Liver (tissue), 3 donors: ENCODE measurements around the gene CDSN.

Source experiments
- TAF1 ChIP-seq: conservative IDR thresholded peaks from 2 replicates; pipeline ENCODE4 v1.6.1; 2016; ENCODE audit warnings: antibody characterized with exemption, mild to moderate bottlenecking
- TF ChIP-seq, protein P1 (sequence below): fragments of 150-350 bp; IDR thresholded peaks from 2 replicates; pipeline ENCODE4 v1.5.1; 2017; ENCODE audit warnings: improper control_type of control experiment, low read depth, low read length; ENCODE audit not compliant: missing input control
- TF ChIP-seq, protein P2 (sequence below): IDR thresholded peaks from 2 replicates; pipeline ENCODE4 v1.6.1; 2016; ENCODE audit warnings: antibody characterized with exemption, mild to moderate bottlenecking
- TF ChIP-seq, protein P3 (sequence below): IDR thresholded peaks from 2 replicates; pipeline ENCODE4 v1.6.1; 2016; ENCODE audit warnings: antibody characterized with exemption
- TF ChIP-seq, protein P4 (sequence below): IDR thresholded peaks from 2 replicates; pipeline ENCODE4 v1.6.1; 2016; ENCODE audit warnings: antibody characterized with exemption
- donor health status: healthy.
- donor health status: healthy.

DNA sequence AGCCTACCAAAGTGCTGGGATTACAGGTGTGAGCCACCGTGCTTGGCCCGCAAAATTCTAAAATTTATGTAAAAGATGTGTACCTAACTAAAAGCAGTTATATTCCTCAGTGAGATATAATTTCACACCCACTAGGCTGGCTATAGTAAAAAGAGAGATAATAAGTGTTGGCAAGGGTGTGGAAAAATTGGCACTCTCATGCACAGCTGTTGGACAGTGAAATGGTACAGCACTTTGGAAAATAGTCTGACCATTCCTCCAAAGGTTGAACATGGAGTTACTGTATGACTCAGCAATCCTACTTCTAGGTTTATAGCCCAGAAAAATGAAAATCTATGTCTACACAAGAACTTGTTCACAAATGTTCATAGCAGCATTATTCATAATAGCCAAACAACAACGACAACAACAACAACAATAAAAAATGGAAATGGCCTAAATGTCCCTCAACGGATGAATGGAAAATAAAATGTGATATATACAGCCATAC is 21.8 kb downstream of the CDSN start:
- TF ChIP-seq, protein P1, sequence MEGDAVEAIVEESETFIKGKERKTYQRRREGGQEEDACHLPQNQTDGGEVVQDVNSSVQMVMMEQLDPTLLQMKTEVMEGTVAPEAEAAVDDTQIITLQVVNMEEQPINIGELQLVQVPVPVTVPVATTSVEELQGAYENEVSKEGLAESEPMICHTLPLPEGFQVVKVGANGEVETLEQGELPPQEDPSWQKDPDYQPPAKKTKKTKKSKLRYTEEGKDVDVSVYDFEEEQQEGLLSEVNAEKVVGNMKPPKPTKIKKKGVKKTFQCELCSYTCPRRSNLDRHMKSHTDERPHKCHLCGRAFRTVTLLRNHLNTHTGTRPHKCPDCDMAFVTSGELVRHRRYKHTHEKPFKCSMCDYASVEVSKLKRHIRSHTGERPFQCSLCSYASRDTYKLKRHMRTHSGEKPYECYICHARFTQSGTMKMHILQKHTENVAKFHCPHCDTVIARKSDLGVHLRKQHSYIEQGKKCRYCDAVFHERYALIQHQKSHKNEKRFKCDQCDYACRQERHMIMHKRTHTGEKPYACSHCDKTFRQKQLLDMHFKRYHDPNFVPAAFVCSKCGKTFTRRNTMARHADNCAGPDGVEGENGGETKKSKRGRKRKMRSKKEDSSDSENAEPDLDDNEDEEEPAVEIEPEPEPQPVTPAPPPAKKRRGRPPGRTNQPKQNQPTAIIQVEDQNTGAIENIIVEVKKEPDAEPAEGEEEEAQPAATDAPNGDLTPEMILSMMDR = no peak
- TF ChIP-seq, protein P2, sequence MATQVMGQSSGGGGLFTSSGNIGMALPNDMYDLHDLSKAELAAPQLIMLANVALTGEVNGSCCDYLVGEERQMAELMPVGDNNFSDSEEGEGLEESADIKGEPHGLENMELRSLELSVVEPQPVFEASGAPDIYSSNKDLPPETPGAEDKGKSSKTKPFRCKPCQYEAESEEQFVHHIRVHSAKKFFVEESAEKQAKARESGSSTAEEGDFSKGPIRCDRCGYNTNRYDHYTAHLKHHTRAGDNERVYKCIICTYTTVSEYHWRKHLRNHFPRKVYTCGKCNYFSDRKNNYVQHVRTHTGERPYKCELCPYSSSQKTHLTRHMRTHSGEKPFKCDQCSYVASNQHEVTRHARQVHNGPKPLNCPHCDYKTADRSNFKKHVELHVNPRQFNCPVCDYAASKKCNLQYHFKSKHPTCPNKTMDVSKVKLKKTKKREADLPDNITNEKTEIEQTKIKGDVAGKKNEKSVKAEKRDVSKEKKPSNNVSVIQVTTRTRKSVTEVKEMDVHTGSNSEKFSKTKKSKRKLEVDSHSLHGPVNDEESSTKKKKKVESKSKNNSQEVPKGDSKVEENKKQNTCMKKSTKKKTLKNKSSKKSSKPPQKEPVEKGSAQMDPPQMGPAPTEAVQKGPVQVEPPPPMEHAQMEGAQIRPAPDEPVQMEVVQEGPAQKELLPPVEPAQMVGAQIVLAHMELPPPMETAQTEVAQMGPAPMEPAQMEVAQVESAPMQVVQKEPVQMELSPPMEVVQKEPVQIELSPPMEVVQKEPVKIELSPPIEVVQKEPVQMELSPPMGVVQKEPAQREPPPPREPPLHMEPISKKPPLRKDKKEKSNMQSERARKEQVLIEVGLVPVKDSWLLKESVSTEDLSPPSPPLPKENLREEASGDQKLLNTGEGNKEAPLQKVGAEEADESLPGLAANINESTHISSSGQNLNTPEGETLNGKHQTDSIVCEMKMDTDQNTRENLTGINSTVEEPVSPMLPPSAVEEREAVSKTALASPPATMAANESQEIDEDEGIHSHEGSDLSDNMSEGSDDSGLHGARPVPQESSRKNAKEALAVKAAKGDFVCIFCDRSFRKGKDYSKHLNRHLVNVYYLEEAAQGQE = no peak
- TF ChIP-seq, protein P3, sequence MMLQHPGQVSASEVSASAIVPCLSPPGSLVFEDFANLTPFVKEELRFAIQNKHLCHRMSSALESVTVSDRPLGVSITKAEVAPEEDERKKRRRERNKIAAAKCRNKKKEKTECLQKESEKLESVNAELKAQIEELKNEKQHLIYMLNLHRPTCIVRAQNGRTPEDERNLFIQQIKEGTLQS = no peak
- TF ChIP-seq, protein P4, sequence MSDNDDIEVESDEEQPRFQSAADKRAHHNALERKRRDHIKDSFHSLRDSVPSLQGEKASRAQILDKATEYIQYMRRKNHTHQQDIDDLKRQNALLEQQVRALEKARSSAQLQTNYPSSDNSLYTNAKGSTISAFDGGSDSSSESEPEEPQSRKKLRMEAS = no peak
- no peak for TF ChIP-seq TAF1
